HG03196 (cell line): ENCODE results near the gene ZNF407.

Experiments
- ATAC-seq: cut with Tn5 transposase; IDR thresholded peaks from one replicate; pipeline ENCODE4 v1.9.1; 2021; ENCODE audit not compliant: unreplicated experiment

The ZNF407 gene

DNA sequence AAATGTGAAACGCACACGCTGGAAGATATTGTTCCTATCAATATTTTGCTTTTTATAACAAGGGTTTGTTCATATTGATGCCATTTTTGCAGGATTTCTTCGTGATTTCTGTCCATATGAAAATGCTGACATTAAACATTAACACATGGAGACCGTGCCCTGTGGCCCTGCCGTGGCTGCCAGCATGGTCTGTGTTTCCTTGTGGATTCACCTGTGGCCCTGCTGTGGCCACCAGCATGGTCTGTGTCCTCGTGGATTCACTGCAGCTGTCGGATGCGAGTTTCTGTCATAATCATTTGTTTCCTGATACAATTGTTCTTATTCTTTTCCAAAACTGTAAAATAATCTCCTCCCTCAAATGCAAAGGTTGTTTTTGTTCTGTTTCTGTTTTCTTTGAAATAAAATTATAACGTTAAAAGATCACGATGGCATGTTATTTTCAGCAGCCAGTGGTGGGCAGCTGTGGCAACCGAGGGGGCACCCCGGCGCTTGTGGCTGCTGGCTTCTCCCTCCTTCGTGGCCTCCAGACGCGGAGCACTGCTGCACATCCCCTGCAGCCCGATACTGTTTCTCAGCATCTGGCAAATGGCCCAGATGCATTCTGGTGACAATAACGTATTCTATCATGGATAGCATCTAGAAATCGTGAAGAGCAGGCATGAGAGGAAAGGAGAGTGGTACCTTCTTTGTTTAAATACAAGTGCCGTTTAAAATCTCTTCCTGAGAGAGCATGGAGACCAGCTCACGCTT lies 467.8 kb downstream of the ZNF407 start:
- ATAC-seq = no peak

DNA sequence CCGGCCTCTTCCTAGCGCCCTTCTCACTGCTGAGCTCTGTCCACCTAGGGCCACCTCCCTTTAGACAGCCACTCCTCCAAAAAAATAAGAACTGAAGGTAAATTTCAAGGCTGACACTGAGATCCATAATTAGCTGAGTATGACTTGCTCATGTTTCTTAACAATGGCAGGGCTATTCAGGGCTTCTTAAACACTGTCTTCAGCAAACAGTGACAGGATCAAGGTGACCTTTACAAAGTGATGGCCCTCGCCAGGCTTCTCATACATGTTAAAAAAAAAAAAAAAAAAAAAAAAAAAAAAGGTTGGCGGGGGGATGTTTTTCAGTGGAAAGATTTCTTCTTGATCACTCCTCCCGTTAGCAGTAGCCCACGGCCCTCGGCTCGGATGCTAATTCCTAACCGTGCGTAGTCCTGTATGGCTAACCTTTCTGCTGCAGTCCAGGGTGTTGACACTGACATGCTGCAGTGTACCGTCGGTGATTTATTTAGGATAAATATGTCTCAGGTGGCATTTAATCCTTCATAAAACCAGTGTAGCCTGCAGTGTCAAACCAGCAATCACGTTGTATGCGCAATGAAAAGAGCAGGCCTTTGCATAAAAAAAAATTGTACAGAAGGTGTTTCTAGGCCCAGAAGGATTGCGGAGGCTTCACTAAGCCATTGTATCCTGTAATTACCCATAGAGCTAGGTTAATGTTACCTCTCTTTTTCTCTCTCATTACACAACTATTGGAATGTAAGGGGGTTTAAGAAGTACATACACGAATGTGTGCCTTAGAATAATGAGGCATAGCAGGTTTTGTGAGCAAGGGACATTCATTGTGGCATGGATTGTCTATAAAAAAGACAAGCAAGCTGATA lies 468.6 kb downstream of the ZNF407 start:
- ATAC-seq = no peak

DNA sequence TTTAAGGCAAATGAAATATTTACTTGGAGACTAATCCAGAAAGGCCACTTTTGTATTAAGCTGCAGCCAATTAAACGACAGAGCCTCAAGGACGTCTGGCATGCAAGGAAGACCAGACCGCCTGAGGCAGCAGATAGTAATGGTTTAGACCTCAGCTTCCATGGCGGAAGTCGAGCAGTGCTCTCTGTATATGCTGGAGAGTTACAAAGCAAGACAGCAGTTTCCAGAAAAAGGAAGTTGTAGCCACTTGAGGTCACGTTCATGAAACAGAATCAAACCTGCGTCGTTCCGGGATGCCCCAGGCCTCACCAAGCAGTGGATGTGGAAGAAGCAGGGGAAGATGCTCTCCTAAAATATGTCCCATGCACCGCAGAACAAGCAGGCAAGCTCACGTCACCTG lies 469.3 kb downstream of the ZNF407 start:
- no peak for ATAC-seq

DNA sequence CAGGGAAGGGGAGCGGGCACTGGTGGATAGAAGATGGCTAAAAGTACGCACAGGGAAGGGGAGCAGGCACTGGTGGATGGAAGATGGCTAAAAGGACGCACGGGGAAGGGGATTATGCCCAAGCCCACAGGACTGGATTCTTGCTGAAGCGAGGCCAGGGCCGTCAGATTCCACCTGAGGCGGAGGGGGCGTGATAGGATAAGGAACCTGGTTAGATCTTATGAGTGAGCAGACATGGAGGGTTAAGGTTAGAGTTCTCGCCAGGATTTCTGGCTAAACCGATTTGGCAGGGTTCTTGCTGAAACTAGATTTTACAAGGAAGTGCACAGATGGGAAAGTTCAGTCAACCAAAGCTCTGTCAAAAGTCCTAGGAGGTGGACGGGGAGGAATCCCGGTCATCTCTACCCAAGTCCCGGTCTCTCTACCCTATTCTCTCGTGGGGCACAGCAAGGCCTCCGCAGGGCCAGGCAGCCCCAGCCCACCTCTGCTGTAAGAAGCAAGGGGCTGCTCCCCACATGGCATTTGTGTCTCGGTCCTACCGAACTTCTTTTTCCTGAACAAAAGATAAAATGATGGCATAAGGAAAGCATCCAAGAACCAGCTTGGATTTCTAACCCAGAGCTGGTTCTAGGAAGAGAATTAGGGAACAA lies 470.5 kb downstream of the ZNF407 start:
- no peak for ATAC-seq

DNA sequence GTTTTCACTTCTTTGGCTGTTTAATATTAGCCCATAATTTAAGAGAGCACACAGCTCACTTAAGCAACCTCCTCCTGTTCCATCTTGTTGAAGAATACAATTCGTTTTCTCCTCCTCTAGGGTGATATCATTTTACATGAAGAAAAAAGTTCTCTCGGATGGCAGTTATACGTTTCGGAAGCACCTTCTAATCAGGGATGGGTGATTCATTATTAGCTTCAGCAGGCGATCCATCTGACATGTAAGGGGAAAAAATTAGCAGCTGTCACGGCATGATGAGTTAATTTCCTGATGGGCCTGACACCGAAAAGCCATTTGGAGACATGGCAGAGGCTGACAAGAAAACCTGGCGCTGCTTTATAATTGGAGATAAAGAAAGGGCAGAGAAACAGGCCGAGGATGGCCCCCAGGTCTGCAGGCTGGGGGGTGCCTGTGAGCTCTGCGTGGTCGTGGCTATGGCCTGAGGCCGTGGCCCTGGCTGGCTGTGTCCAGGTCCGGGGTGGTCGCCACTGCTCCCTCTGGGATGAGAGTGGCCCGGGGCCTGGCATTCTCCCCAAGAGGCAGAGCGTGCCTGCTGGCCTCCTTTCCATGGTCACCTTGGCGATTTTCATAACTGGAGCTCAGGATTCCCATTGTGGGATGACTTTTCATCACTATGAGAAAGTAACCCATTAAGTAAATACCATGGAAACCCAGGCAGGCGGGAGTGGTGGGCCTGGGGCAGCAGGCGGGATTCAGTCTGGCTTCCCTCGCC lies 471.2 kb downstream of the ZNF407 start:
- no peak for ATAC-seq

DNA sequence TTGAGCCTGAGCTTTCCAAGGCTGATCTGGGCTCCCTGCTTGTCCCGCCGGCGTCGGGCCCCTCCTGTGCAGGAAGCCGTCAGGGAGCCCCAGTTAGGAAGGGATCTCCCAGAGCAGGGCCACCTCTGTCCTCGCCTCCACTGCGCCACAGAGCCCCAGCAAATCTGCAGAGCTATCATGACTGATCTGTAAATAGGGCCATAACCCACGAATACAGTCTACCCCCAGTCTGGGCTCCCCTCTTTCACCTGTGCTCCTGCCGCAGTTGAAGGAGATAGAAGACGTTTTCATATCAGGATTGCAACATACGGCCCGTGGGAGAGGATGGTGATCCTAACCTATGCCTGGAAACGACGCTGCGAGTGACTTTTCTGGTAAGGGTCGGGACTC lies 472.6 kb downstream of the ZNF407 start:
- ATAC-seq = no peak

DNA sequence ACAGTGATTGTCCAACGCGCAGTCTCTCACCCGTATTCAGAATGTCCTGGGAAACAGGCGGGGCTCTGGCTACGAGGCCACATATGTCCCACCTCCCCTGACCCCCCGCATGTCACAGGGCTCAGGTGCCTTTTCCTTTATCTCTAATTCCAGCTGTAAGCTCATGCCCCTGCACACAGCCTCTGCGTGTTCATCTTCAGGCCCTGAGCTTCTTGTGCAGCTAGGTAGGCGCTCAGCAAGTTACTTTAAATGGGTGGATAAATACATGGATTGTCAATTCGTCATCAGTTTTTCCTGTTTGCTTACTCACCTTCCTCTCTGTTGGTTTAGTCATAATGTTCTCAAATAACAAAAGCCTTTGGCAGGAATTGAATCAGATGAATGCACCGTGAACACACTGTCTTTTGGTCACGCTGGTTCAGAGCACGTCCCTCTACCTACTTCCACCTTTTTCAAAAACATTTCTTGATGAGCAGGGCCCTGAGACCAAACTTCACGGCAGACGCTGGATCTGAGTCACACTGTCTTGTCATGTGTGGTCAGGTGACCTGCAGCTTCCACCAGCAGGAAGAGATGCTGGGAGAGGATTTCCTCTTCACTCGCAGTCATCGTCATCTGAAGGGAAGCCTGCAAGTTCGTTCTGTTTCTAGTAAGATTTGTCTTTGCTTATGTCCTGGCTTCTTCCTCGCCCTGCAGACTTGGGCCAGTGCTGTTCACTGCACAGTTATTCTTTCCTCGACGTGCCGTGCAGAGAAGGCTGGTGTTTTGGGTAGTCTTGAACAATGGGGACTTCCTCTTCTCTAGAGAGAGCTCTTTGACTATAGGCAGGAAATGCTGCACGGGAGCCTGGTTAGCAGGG lies 473.2 kb downstream of the ZNF407 start:
- peak; percentile 70 for ATAC-seq

DNA sequence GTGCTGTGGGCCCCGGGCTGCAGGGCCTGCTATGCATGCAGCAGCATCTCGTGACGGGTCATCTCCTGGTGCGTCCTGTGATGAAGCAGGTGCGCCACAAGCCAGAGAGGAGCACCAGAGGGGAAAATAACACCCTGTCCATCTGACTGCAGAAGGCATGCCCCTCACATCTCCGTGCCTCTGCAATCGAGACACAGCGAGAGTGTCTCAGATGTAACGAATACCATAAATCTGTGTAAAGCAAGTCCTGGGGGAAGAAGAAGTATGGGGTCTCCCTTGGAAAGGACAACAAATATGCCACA lies 473.8 kb downstream of the ZNF407 start:
- ATAC-seq = no peak

DNA sequence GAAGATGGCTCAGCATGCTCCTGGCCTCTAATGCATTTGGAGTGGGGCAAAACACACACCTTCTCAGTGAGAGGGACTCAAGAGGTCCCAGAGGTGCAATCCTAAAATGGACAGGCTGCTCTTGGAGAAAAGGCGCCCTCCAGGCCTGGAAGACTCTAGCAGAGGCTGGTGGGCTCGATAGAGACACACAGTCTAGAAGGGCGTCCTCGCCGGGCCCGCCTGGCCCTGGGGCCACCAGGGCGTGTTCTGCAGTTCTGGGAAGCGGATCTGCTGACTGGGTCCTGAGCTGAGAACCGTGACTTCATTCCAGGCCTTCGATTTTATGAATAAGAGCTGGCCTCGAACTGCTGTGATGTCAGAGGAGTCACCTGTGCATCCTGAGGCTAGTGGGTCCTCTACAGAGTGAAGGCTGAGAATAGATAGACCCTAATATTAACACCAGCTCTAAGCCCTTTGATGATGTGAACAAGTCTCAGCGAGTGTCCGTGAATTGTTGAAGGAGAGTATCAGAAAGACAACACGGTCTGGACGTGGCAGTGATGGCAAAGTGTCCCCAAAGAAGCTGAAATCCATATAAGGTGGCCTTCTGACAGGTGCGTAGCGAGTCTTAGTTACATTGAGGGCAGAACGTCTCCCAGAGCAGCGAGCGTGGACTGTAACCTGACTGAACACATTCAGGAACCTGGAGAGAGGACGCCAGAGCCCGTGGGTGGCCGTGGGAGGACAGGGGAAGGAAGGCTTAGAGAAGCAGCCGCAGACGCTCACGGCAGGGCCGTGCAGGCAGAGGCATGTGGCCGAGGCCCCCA lies 474.4 kb downstream of the ZNF407 start:
- no peak for ATAC-seq

DNA sequence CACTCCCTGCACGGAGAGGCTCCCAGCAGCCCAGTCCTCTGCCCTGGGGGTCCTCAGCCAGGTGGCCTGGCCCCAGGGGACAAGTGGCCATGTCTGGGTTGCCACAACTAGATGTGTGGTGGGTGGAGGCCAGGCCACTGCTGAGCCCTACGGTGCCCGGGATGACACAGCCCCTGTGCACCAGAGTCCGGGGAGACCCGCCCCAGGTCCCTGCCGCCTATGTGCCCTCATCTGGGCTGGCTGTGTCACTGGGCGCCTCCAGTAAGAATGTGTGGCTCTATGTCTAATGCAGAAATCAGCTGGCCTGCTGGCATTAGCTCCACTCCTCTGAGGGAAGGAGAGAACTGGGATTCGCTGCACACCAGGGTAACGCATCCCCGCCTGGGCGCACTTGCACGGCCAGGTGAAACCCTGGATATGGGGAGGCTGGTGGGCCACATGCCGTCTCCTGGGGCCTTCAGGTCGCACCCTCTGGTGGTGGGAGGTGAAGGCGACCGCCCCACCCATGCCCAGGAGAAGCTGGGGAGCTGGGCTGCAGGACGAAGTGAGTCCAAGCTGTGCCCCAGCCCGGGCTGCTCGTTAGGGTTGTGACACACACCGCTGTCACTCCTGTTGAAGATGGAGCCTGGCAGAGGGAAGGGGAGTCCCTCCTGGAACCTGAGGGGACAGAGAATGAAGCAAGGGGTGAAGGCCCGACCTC lies 475.2 kb downstream of the ZNF407 start:
- no peak for ATAC-seq

DNA sequence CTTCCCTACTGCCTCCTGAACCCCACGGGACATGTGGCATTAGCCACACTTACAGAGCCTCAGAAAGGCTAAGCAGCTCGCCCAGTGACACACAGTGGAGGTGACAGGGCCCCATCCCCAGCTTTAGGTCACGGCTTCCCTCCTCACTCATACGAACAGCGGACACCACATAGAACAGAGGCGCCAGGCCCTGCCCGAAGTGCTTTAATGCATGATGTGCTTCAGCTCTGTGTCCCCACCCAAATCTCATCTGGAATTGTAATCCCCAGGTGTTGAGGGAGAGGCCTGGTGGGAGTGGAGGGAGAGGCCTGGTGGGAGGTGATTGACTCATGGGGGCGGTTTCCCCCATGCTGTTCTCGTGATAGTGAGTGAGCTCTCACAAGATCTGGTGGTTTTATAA lies 476.0 kb downstream of the ZNF407 start:
- ATAC-seq = no peak

DNA sequence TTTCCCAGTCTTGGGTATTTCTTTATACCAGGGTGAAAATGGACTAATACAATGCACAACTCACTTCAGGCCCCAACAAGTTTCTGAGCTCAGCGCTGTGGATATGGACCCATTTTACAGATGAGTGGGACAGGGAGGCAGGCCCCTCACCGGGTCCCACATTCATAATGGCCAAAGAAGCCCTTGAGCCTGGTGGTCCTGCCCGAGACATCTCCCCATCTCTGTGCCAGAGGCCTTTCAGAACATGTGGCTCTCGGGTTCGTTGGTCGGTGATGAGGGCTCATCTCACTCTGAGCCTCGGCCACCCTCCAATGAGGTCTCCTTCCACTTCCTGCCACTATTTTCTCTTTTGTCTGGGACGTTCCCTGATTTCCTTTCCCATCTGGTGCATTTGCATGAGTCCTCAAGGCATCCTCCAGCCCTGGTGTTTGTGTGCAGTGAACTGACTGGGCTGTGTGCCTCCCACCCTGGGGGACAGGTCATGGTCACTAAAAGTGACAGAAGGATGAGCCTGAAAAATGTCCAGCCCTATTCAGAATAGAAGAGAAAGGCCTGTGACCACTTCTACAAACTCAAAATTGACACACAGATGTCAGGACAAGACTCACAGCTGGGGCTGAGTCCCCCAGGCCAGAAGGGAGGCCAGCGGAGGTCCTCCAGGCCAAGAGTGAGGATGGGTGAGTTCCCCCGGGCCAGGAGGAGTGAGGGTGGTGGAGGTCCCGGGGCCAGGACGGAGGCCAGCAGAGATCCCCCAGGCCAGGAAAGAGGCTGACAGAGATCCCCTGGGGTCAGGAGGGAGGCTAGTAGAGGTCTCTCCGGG lies 476.7 kb downstream of the ZNF407 start:
- no peak for ATAC-seq

DNA sequence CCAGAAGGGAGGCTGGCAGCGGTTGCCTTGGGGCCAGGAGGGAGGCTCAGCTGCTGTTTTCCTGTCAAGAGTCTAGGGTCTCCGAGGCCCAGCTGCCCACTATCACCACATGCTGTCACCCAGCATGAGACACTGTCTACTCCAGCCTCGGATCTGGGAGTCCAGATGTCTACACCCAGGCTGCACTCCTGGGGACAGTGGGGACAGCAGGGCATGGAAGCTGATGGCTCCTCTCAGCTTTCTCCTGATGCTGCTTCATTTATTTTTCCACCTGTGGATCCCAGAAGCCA lies 477.3 kb downstream of the ZNF407 start:
- no peak for ATAC-seq

DNA sequence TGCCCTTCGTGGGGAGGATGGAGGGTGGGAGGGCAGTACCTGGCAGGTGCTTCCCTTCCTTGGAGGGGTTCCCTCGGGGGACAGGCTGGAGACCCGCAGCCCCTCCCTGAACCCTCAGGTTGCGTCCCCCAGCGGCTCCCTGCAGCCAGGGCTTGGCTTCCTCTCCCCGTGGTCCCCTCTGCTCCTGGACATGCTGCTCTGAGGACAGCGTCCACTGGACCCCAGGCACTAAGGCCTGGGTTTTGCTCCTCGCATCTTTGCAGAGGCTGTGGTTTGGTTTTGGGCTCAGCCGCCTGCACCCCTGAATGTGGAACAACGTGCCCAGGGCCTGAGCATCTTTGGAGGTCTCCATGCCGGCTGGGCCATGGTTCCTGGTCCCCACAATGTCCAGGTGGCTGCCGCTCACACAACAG lies 477.8 kb downstream of the ZNF407 start:
- no peak for ATAC-seq

DNA sequence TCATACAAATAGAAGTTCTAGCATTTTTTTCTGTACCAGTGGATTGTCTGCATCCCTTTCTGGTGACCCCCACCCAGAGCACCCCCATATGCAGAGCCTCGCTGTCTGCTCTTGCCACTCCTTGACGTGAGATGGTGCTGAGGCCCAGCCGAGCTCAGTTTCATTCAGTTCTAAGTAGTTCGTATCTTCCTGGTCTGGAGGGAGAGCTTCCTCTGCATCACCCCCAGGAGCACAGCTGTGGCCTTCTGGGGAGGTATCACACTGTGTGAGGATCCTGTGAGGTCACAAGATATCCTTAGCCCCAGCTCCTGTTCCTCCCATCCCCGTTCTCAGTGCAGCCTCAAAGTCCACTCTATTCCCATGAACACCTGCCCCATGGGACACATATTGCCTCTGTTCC lies 478.6 kb downstream of the ZNF407 start:
- no peak for ATAC-seq

DNA sequence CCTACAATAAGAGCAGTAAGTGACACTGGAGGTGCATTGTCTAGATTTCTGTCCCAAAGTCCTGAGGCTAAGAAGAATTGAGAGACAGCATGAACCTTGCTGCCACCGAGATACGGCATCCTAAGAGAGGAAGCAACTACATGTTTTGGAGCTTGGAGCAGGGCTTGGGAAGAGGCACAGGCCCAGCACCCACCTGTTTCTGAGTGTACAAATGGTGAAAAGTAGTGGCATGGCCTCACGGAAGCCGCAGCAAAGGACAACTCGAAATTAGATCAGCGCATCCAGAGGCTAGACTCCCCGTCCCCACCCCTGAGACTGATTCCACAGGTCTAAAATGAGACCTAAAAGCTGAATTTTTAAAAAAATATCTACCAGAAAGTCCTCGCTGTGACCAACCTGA lies 483.8 kb downstream of the ZNF407 start:
- ATAC-seq = no peak

DNA sequence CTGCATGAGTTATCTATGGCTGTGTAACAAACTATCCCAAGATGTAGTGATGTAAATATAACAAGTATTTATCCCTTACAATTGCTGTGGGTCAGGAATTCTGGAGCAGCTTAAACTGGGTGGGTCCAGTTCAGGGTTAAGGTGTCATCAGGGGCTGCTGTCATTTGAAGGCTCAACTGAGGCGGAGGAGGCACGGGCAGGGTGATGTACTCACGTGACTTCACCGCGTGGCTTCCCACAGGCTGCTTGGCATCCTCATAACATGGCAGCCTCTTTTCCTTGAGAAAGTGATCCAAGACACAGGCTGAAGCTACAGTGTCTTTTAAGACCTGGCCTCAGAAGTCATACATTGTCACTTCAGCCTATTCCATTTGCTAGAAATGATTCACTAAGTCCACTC lies 485.5 kb downstream of the ZNF407 start:
- no peak for ATAC-seq

DNA sequence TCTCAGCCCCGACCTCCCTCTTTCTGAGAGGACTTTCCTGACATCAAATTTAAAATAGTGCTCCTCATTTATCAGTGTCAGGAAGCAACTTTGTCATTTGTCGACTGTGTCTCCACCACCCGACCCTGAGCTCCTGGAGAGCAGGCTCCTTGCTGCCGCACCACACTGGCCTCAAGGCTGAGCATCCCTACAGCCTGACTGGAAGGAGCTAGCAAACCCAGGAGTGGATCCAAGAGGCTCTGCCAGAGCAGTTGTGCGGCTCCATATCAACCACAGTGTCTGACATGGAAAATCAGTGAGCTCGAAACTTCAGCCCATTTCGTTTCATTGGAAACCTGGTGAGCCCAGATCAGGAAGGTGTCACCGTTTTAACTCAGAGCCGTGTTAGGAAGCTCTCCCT lies 486.1 kb downstream of the ZNF407 start:
- no peak for ATAC-seq
